DMS53 (cell line): ENCODE data around the gene IDH1.
"Not testable (repeated sequence)": the region's sequence is repeated elsewhere in the genome, so short reads cannot be mapped to it uniquely, and the experiment has no call there.

Source experiments
- DNase-seq: peaks from one replicate; lab custom pipeline; 2025; lab: John Stamatoyannopoulos, UW

Gene IDH1

GRCh38 chr2:208254871-208255556, at the start of gene IDH1:
TSS of gene IDH1 (minus strand) at chr2:208255071. CDS start at chr2:208251551, 3,520 bp downstream.
- peak; percentile 97 for DNase-seq

GRCh38 chr2:208304157-208304556, 49.3 kb upstream of the IDH1 start:
- DNase-seq = no peak

- no peak for DNase-seq
These were observed 46.2 kb upstream of the IDH1 start for GRCh38 chr2:208300847-208301618.

- DNase-seq = no peak
These were observed 43.1 kb upstream of the IDH1 start for GRCh38 chr2:208297961-208298360.

- no peak for DNase-seq
These were observed 41.7 kb upstream of the IDH1 start for GRCh38 chr2:208296610-208297009.

- DNase-seq = no peak
These were observed 41.0 kb upstream of the IDH1 start for GRCh38 chr2:208295834-208296233.

- no peak for DNase-seq
These were observed 39.7 kb upstream of the IDH1 start for GRCh38 chr2:208294482-208295024.

- no peak for DNase-seq
These were observed 31.0 kb upstream of the IDH1 start for GRCh38 chr2:208285853-208286252.

GRCh38 chr2:208280933-208281332, 26.1 kb upstream of the IDH1 start:
- DNase-seq = no peak

GRCh38 chr2:208280234-208280633, 25.4 kb upstream of the IDH1 start:
- no peak for DNase-seq

GRCh38 chr2:208279236-208279635, 24.4 kb upstream of the IDH1 start:
- no peak for DNase-seq

GRCh38 chr2:208278549-208278948, 23.7 kb upstream of the IDH1 start:
- DNase-seq = no peak

- no peak for DNase-seq
These were observed 19.9 kb upstream of the IDH1 start for GRCh38 chr2:208274748-208275147.

- DNase-seq = peak; percentile 12
These were observed 14.2 kb upstream of the IDH1 start for GRCh38 chr2:208269091-208269490.

- DNase-seq = no peak
These were observed 13.5 kb upstream of the IDH1 start for GRCh38 chr2:208268156-208268952.

GRCh38 chr2:208267526-208267925, 12.7 kb upstream of the IDH1 start:
- DNase-seq = not testable (repeated sequence)

GRCh38 chr2:208266936-208267335, 12.1 kb upstream of the IDH1 start:
- DNase-seq = peak; percentile 20

GRCh38 chr2:208266553-208266893, 11.7 kb upstream of the IDH1 start:
- no peak for DNase-seq

- DNase-seq = peak; percentile 99
These were observed 11.1 kb upstream of the IDH1 start, which contains the start of gene PIKFYVE for GRCh38 chr2:208265801-208266552. TSS of gene PIKFYVE (plus strand) at chr2:208266255. CDS start at chr2:208271520, 5,265 bp downstream.

GRCh38 chr2:208265371-208265800, 10.5 kb upstream of the IDH1 start:
- peak; percentile 67 for DNase-seq
